IMR-90 (cell line): ENCODE measurements around the gene SRSF4. TPM values are rescaled to one million over a fixed set of nuclear protein-coding genes. Genes with fewer than 3 reads are reported as not detected.

Source experiments
- ATAC-seq: fragments of 200-7000 bp; cut with Tn5 transposase; 2 replicates; pipeline ENCODE4 v1.9.1; 2020; ENCODE audit warnings: low read depth, mild to moderate bottlenecking, moderate library complexity
- BruUV-seq: library from RNA; stranded (reverse); fragments of 400-500 nt; replicated peaks from 2 replicates; lab custom pipeline; 2021; lab: Mats Ljungman, UMichigan
- CTCF ChIA-PET: fragments of 300-600 bp; formaldehyde crosslinking; extraction: SDS; loops from one replicate; lab custom pipeline; 2021; ENCODE audit warnings: antibody characterized with exemption; lab: Yijun Ruan, JAX
- POLR2A ChIA-PET: fragments of 300-600 bp; sonication (Branson Sonifier 250); formaldehyde crosslinking; loops from one replicate; lab custom pipeline; 2022; ENCODE audit warnings: antibody characterized with exemption; ENCODE audit not compliant: unreplicated experiment; lab: Charles Lee
- DNase-seq: peaks from one replicate; pipeline ENCODE4 v3.0.0; 2013
- H2AFZ ChIP-seq: replicated peaks from 2 replicates; pipeline ENCODE3; 2013; ENCODE audit warnings: low read length, mild to moderate bottlenecking; ENCODE audit not compliant: poor library complexity
- H2AK5ac ChIP-seq: 2 replicates; pipeline ENCODE4 v1.6.1; 2013; ENCODE audit warnings: low read depth, low read length, inconsistent platforms
- H2AK9ac ChIP-seq: replicated peaks from 2 replicates; pipeline ENCODE3; 2013; ENCODE audit warnings: mild to moderate bottlenecking, low read depth, low read length, moderate library complexity; ENCODE audit not compliant: poor library complexity
- H2BK120ac ChIP-seq: 2 replicates; pipeline ENCODE4 v1.6.1; 2013; ENCODE audit warnings: low read depth, low read length, inconsistent platforms
- H2BK15ac ChIP-seq: 3 replicates; pipeline ENCODE4 v1.6.1; 2013; ENCODE audit warnings: low read depth, low read length, inconsistent platforms
- H2BK20ac ChIP-seq: 2 replicates; pipeline ENCODE4 v1.6.1; 2013; ENCODE audit warnings: low read depth, mild to moderate bottlenecking, inconsistent platforms, low read length, moderate library complexity
- H2BK5ac ChIP-seq: 2 replicates; pipeline ENCODE4 v1.6.1; 2013; ENCODE audit warnings: mild to moderate bottlenecking, low read depth, low read length, inconsistent platforms; ENCODE audit not compliant: poor library complexity, severe bottlenecking
- H3K14ac ChIP-seq: replicated peaks from 2 replicates; pipeline ENCODE4 v1.6.1; 2013; ENCODE audit warnings: low read depth, low read length, inconsistent platforms
- H3K18ac ChIP-seq: 2 replicates; pipeline ENCODE4 v1.6.1; 2013; ENCODE audit warnings: low read depth, low read length, control low read depth
- H3K23ac ChIP-seq: 2 replicates; pipeline ENCODE4 v1.6.1; 2013; ENCODE audit warnings: low read depth, low read length, inconsistent platforms
- H3K27ac ChIP-seq: 2 replicates; pipeline ENCODE4 v1.5.1; 2013; ENCODE audit warnings: mild to moderate bottlenecking, control low read depth, low read length; ENCODE audit not compliant: insufficient read depth
- H3K27me3 ChIP-seq: 2 replicates; pipeline ENCODE4 v1.6.1; 2013; ENCODE audit warnings: low read length; ENCODE audit not compliant: control insufficient read depth, insufficient read depth
- H3K36me3 ChIP-seq: 2 replicates; pipeline ENCODE4 v1.6.1; 2013; ENCODE audit warnings: low read length, mixed read lengths; ENCODE audit not compliant: control insufficient read depth, insufficient read depth
- H3K4ac ChIP-seq: 2 replicates; pipeline ENCODE4 v1.6.1; 2013; ENCODE audit warnings: low read depth, low read length, inconsistent platforms
- H3K4me1 ChIP-seq: 2 replicates; pipeline ENCODE4 v1.6.1; 2013; ENCODE audit warnings: low read length, mixed read lengths; ENCODE audit not compliant: control insufficient read depth, insufficient read depth
- H3K4me2 ChIP-seq: 2 replicates; pipeline ENCODE4 v1.6.1; 2013; ENCODE audit warnings: low read depth, mild to moderate bottlenecking, control low read depth, low read length, moderate library complexity
- H3K4me3 ChIP-seq: 2 replicates; pipeline ENCODE4 v1.5.1; 2013; ENCODE audit warnings: low read depth, mild to moderate bottlenecking, control low read depth, low read length, moderate library complexity; ENCODE audit not compliant: insufficient read depth
- H3K56ac ChIP-seq: 2 replicates; pipeline ENCODE4 v1.6.1; 2013; ENCODE audit warnings: low read length, inconsistent platforms; ENCODE audit not compliant: insufficient read depth; ENCODE audit errors: extremely low read depth
- H3K79me1 ChIP-seq, 2 experiments: 2 replicates each; pipeline ENCODE4 v1.6.1; 2013; ENCODE audit warnings: low read length in 2 of 2, inconsistent platforms in 1 of 2, low read depth in 1 of 2
- H3K9ac ChIP-seq: 2 replicates; pipeline ENCODE4 v1.6.1; 2013; ENCODE audit warnings: low read depth, low read length, control low read depth
- H3K9me1 ChIP-seq: 2 replicates; pipeline ENCODE4 v1.6.1; 2013; ENCODE audit warnings: low read length, inconsistent platforms; ENCODE audit not compliant: insufficient read depth
- H3K9me3 ChIP-seq: 2 replicates; pipeline ENCODE4 v1.6.1; 2013; ENCODE audit warnings: low read length; ENCODE audit not compliant: control insufficient read depth, insufficient read depth
- H4K20me1 ChIP-seq: 2 replicates; pipeline ENCODE4 v1.6.1; 2013; ENCODE audit warnings: low read length, inconsistent platforms; ENCODE audit not compliant: insufficient read depth
- H4K5ac ChIP-seq: 2 replicates; pipeline ENCODE4 v1.6.1; 2013; ENCODE audit warnings: mild to moderate bottlenecking, low read depth, low read length, control low read depth
- H4K8ac ChIP-seq, 2 experiments: 2 replicates each; pipeline ENCODE4 v1.6.1; 2013; ENCODE audit warnings: low read depth in 2 of 2, low read length in 2 of 2, control low read depth in 1 of 2, inconsistent platforms in 1 of 2
- H4K91ac ChIP-seq: 2 replicates; pipeline ENCODE4 v1.6.1; 2013; ENCODE audit warnings: low read depth, low read length, inconsistent platforms; ENCODE audit not compliant: insufficient read depth
- CEBPB ChIP-seq: IDR thresholded peaks from 2 replicates; pipeline ENCODE4 v1.6.1; 2012; ENCODE audit warnings: low read depth, low read length, improper control_type of control experiment
- CHD1 ChIP-seq: IDR thresholded peaks from 2 replicates; pipeline ENCODE4 v1.6.1; 2012; ENCODE audit warnings: low read depth, low read length, improper control_type of control experiment
- FOS ChIP-seq: fragments of 150-350 bp; IDR thresholded peaks from 2 replicates; pipeline ENCODE4 v1.6.1; 2016; ENCODE audit warnings: low read depth, low read length
- MXI1 ChIP-seq: IDR thresholded peaks from 2 replicates; pipeline ENCODE4 v1.6.1; 2012; ENCODE audit warnings: low read depth, mild to moderate bottlenecking, low read length, moderate library complexity, borderline replicate concordance
- NFE2L2 ChIP-seq: fragments of 150-350 bp; IDR thresholded peaks from 2 replicates; pipeline ENCODE4 v1.6.1; 2016; ENCODE audit warnings: low read depth, mild to moderate bottlenecking, low read length
- RCOR1 ChIP-seq: IDR thresholded peaks from 2 replicates; pipeline ENCODE4 v1.6.1; 2012; ENCODE audit warnings: mild to moderate bottlenecking, low read length, improper control_type of control experiment; ENCODE audit not compliant: insufficient replicate concordance
- whole genome bisulfite sequencing, 2 experiments: methylation state at CpG; one replicate each; pipeline versions ENCODE4 v1.1.5 to v1.1.7; 2013; ENCODE audit warnings: missing lambda C conversion rate in 2 of 2; ENCODE audit not compliant: insufficient read length in 1 of 2; ENCODE audit errors: extremely low coverage in 2 of 2; 5-methylcytosine and 5-hydroxymethylcytosine counted together
- dilution Hi-C: fragments of 300-500 bp; cut with HindIII; formaldehyde crosslinking; loops from one replicate; pipeline ENCODE4 v1.14.3; 2018; ENCODE audit warnings: low sequenced_read_pairs; ENCODE audit not compliant: unreplicated experiment
- in situ Hi-C: fragments of 300-500 bp; cut with MboI; formaldehyde crosslinking; loops from 3 replicates; pipeline ENCODE4 v1.14.3; 2019; ENCODE audit warnings: low sequenced_read_pairs, inconsistent platforms, mixed read lengths
- intact Hi-C: fragments of 100-400 bp; cut with micrococcal nuclease; formaldehyde crosslinking; loops from 2 replicates; pipeline ENCODE4 v1.10.0; 2022
- polyA plus RNA-seq, 3 experiments: library from polyadenylated mRNA; depleted of rRNA; stranded (reverse); fragments of >200 nt; gene quantifications; 2 replicates each; pipeline ENCODE4 v1.2.3, GENCODE V29; 2012; ENCODE audit warnings: low replicate concordance in 1 of 3
- total RNA-seq: library from RNA; depleted of rRNA; stranded (reverse); fragments of >200 nt; gene quantifications from 2 replicates; pipeline ENCODE4 v1.2.3, GENCODE V29; 2012
- TF ChIP-seq, protein P1 (sequence below): fragments of 150-350 bp; IDR thresholded peaks from 2 replicates; pipeline ENCODE4 v1.6.1; 2017; ENCODE audit warnings: mild to moderate bottlenecking, antibody characterized with exemption, low read length, low read depth
- TF ChIP-seq, protein P2 (sequence below): fragments of 150-350 bp; IDR thresholded peaks from 2 replicates; pipeline ENCODE4 v1.6.1; 2016; ENCODE audit warnings: low read depth, mild to moderate bottlenecking, low read length, moderate library complexity, borderline replicate concordance

Gene SRSF4
- total and polyA plus RNA-seq, 2 of the 4 experiments (the other 2 are of a cell fraction): 20.8 to 48.5 TPM

DNA sequence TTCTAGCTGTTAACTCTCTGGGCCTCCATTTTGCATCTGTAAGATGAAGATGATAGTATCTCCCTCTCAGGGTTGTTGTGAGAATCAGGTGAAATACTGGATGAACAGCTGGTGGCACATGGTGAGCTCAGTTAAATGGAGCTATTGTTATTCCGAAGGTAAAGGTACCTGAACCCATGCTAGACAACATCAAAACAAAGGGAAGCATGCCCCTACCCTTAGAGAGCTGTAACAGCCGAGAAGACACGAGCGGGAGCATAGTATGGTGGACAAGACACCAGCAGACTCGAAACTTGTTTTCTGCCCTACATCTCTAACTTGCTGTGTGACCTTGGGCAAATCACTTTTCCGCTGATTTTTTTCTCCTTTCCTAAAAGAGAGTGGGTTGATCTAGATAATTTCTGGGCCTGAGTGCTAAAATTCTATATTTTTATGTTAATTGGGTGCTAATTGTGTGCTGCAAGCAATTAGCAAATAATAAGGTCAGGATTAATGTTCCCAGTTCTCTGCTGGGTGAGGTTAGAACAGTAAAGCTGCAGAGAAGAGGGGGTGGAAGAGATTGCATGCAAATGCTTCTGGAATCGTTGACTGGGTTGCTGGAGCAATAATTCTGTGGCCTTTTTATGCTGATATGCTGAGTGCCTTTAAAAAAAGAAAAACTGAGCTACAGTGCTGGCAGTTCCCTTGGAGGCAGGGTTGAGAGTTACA is 68.8 kb downstream of the SRSF4 start:
- Histone ChIP-seq H2AK9ac (no peak overlapping the region), H4K20me1 (no peaks in the 10 kb centered on the region), H3K27me3 (no peaks in the 10 kb centered on the region), H2AFZ (no peak overlapping the region), H4K8ac (no peak overlapping the region), H2BK15ac (no peak overlapping the region), H3K9me1 (no peaks in the 10 kb centered on the region), H3K27ac (no peak overlapping the region), H2BK120ac (no peak overlapping the region), H3K79me1 (no peaks in the 10 kb centered on the region), H2AK5ac (no peak overlapping the region), H3K18ac (no peak overlapping the region), H3K9me3 (no peaks in the 10 kb centered on the region), H3K4ac (no peak overlapping the region), H3K9ac (no peak overlapping the region), H3K4me1 (no peaks in the 10 kb centered on the region), H3K4me2 (no peak overlapping the region), H2BK20ac (no peak overlapping the region), H4K91ac (no peak overlapping the region), H3K4me3 (no peak overlapping the region), H2BK5ac (no peak overlapping the region), H3K36me3 (no peaks in the 10 kb centered on the region), H3K23ac (no peak overlapping the region), H3K56ac (no peak overlapping the region), H4K5ac (no peak overlapping the region), H3K14ac (no peak overlapping the region)
- dilution Hi-C loops: no loop called here
- BruUV-seq: no TSS peak
- DNase-seq (no peak), ATAC-seq (no peak)
- in situ Hi-C loops: no loop called here
- CTCF ChIA-PET: interaction anchor here (0.6 kb wide), 1 partner anchor 84 kb away, joined by 3 read pairs; no protein-coding TSS in a partner anchor
- TF ChIP-seq FOS (no peak), MXI1 (no peak), NFE2L2 (no peak), CHD1 (no peak), RCOR1 (no peak), CEBPB (no peak)
- TF ChIP-seq, protein P1, sequence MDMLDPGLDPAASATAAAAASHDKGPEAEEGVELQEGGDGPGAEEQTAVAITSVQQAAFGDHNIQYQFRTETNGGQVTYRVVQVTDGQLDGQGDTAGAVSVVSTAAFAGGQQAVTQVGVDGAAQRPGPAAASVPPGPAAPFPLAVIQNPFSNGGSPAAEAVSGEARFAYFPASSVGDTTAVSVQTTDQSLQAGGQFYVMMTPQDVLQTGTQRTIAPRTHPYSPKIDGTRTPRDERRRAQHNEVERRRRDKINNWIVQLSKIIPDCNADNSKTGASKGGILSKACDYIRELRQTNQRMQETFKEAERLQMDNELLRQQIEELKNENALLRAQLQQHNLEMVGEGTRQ: no peak
- TF ChIP-seq, protein P2, sequence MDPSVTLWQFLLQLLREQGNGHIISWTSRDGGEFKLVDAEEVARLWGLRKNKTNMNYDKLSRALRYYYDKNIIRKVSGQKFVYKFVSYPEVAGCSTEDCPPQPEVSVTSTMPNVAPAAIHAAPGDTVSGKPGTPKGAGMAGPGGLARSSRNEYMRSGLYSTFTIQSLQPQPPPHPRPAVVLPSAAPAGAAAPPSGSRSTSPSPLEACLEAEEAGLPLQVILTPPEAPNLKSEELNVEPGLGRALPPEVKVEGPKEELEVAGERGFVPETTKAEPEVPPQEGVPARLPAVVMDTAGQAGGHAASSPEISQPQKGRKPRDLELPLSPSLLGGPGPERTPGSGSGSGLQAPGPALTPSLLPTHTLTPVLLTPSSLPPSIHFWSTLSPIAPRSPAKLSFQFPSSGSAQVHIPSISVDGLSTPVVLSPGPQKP: no peak
- WGBS, 2 experiments: no CpG with 5 or more reads among the region's 7 CpGs
- POLR2A ChIA-PET: interaction anchor here (0.6 kb wide), 1 partner anchor 70 kb away, joined by 3 read pairs; no protein-coding TSS in a partner anchor
- intact Hi-C loops: no loop called here
